ENCODE measurements around the gene FAHD1. TPM values are rescaled to one million over a fixed set of nuclear protein-coding genes. Genes with fewer than 3 reads are reported as not detected.

Gene FAHD1
- total and polyA plus RNA-seq, 9 of the 15 experiments (the other 6 are each of a cell fraction or from before 2014, with no cell fraction given), result 2.2 to 20.9 (median 10.7) TPM

- TF ChIP-seq, protein P1, sequence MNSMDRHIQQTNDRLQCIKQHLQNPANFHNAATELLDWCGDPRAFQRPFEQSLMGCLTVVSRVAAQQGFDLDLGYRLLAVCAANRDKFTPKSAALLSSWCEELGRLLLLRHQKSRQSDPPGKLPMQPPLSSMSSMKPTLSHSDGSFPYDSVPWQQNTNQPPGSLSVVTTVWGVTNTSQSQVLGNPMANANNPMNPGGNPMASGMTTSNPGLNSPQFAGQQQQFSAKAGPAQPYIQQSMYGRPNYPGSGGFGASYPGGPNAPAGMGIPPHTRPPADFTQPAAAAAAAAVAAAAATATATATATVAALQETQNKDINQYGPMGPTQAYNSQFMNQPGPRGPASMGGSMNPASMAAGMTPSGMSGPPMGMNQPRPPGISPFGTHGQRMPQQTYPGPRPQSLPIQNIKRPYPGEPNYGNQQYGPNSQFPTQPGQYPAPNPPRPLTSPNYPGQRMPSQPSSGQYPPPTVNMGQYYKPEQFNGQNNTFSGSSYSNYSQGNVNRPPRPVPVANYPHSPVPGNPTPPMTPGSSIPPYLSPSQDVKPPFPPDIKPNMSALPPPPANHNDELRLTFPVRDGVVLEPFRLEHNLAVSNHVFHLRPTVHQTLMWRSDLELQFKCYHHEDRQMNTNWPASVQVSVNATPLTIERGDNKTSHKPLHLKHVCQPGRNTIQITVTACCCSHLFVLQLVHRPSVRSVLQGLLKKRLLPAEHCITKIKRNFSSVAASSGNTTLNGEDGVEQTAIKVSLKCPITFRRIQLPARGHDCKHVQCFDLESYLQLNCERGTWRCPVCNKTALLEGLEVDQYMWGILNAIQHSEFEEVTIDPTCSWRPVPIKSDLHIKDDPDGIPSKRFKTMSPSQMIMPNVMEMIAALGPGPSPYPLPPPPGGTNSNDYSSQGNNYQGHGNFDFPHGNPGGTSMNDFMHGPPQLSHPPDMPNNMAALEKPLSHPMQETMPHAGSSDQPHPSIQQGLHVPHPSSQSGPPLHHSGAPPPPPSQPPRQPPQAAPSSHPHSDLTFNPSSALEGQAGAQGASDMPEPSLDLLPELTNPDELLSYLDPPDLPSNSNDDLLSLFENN (IDR thresholded peaks at IDR 0.05; ENCODE audit: low read depth in 2 of 2, low read length in 2 of 2), result no peak
- TF ChIP-seq, protein P2, sequence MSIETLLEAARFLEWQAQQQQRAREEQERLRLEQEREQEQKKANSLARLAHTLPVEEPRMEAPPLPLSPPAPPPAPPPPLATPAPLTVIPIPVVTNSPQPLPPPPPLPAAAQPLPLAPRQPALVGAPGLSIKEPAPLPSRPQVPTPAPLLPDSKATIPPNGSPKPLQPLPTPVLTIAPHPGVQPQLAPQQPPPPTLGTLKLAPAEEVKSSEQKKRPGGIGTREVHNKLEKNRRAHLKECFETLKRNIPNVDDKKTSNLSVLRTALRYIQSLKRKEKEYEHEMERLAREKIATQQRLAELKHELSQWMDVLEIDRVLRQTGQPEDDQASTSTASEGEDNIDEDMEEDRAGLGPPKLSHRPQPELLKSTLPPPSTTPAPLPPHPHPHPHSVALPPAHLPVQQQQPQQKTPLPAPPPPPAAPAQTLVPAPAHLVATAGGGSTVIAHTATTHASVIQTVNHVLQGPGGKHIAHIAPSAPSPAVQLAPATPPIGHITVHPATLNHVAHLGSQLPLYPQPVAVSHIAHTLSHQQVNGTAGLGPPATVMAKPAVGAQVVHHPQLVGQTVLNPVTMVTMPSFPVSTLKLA (conservative IDR thresholded peaks at IDR 0.05), result no peak; a peak in 1 of 4 replicates
- no peak for TF ChIP-seq ILK (tag; IDR thresholded peaks at IDR 0.05; ENCODE audit: borderline replicate concordance, low read depth)
- no peak for TF ChIP-seq SMC3 (conservative IDR thresholded peaks at IDR 0.05; ENCODE audit: insufficient read depth, low read depth, low read length)
- TF ChIP-seq, protein P3, sequence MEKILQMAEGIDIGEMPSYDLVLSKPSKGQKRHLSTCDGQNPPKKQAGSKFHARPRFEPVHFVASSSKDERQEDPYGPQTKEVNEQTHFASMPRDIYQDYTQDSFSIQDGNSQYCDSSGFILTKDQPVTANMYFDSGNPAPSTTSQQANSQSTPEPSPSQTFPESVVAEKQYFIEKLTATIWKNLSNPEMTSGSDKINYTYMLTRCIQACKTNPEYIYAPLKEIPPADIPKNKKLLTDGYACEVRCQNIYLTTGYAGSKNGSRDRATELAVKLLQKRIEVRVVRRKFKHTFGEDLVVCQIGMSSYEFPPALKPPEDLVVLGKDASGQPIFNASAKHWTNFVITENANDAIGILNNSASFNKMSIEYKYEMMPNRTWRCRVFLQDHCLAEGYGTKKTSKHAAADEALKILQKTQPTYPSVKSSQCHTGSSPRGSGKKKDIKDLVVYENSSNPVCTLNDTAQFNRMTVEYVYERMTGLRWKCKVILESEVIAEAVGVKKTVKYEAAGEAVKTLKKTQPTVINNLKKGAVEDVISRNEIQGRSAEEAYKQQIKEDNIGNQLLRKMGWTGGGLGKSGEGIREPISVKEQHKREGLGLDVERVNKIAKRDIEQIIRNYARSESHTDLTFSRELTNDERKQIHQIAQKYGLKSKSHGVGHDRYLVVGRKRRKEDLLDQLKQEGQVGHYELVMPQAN (IDR thresholded peaks at IDR 0.05; ENCODE audit: borderline replicate concordance), result peak; percentile 61; the same call in 1 of the 2 replicates
- no peak for TF ChIP-seq ZBED1 (IDR thresholded peaks at IDR 0.05)
- no peak for TF ChIP-seq ADNP (tag; IDR thresholded peaks at IDR 0.05)
- TF ChIP-seq, protein P4, sequence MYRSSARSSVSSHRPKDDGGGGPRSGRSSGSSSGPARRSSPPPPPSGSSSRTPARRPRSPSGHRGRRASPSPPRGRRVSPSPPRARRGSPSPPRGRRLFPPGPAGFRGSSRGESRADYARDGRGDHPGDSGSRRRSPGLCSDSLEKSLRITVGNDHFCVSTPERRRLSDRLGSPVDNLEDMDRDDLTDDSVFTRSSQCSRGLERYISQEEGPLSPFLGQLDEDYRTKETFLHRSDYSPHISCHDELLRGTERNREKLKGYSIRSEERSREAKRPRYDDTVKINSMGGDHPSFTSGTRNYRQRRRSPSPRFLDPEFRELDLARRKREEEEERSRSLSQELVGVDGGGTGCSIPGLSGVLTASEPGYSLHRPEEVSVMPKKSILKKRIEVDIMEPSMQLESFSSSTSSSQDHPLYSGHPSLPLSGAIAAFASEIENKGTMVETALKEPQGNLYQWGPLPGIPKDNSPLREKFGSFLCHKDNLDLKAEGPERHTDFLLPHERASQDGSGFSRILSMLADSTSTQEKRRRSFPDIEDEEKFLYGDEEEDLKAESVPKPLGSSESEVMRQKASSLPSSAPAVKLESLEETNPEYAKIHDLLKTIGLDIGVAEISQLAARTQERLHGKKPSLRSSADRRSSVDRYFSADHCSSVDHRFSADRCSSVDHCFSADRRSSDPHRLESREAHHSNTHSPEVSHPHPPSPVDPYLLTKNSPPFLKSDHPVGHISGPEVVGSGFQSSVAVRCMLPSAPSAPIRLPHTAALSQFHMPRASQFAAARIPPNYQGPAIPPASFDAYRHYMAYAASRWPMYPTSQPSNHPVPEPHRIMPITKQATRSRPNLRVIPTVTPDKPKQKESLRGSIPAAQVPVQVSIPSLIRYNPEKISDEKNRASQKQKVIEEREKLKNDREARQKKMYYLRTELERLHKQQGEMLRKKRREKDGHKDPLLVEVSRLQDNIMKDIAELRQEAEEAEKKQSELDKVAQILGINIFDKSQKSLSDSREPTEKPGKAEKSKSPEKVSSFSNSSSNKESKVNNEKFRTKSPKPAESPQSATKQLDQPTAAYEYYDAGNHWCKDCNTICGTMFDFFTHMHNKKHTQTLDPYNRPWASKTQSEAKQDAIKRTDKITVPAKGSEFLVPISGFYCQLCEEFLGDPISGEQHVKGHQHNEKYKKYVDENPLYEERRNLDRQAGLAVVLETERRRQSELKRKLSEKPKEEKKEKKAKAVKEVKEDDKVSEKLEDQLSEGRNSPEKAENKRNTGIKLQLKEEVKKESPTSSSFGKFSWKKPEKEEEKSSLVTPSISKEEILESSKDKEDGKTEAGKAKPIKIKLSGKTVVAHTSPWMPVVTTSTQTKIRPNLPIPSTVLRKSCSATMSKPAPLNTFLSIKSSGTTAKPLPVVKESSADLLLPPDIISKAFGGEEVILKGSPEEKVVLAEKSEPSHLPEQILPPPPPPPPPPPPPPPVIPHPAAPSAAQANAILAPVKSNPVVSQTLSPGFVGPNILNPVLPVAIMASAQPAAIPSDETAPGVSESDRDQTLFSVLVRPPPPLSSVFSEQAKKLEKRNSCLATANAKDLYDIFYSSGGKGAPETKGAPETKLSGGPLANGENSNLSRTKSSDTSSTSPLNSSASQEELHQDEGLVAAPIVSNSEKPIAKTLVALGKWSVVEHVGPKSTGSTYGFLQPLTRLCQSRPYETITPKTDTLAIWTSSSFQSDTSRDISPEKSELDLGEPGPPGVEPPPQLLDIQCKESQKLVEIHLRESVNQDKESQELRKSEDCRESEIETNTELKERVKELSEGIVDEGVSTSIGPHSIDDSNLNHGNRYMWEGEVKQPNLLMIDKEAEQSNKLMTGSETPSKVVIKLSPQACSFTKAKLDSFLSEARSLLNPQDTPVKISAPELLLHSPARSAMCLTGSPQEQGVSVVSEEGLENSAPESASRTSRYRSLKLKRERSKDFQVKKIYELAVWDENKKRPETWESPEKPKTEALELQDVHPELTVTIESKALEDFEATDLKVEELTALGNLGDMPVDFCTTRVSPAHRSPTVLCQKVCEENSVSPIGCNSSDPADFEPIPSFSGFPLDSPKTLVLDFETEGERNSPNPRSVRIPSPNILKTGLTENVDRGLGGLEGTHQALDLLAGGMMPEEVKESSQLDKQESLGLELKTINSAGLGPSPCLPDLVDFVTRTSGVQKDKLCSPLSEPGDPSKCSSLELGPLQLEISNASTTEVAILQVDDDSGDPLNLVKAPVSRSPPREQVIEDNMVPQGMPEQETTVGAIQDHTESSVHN (IDR thresholded peaks at IDR 0.05; ENCODE audit: borderline replicate concordance in 1 of 2, low read depth in 1 of 2), result no peak
- TF ChIP-seq ZC3H4 (CRISPR knock-in tag; IDR thresholded peaks at IDR 0.05; ENCODE audit: borderline replicate concordance), result 0 out of 2 replicates have a peak, but pooled peaks have one; percentile 24
- no peak for TF ChIP-seq BACH1 (tag; IDR thresholded peaks at IDR 0.05)
- no peak for TF ChIP-seq ZNF224 (CRISPR knock-in tag; IDR thresholded peaks at IDR 0.05)
Measured at GRCh38 chr16:1781758-1782407, 45.1 kb upstream of the FAHD1 start (continued).

All from K562 (cell line).